B cell (primary cell): ENCODE measurements around the gene FSCN2. TPM values are rescaled to one million over a fixed set of nuclear protein-coding genes. Genes with fewer than 3 reads are reported as not detected.
A peak's percentile ranks its signal among the peaks of the same experiment; 100 is the strongest.

Experiments
- ATAC-seq: fragments of 200-7000 bp; cut with Tn5 transposase; one replicate; pipeline ENCODE4 v1.10.0; 2021; ENCODE audit warnings: low read depth, mild to moderate bottlenecking, moderate number of reproducible peaks, moderate library complexity
- CTCF ChIA-PET: fragments of 350-600 bp; sonication (Branson Sonifier 250); formaldehyde crosslinking; loops from one replicate; lab custom pipeline; 2021; ENCODE audit warnings: antibody characterized with exemption, inconsistent platforms; lab: Charles Lee
- POLR2A ChIA-PET: fragments of 350-600 bp; sonication (Branson Sonifier 250); formaldehyde crosslinking; loops from one replicate; lab custom pipeline; 2021; ENCODE audit warnings: antibody characterized with exemption; lab: Charles Lee
- DNase-seq: peaks from one replicate; pipeline ENCODE4 v3.0.0; 2013
- H2AFZ ChIP-seq: 2 replicates; pipeline ENCODE4 v1.6.1; 2012; ENCODE audit warnings: mild to moderate bottlenecking, low read depth, low read length; ENCODE audit not compliant: insufficient read depth, poor library complexity, severe bottlenecking
- H3K27ac ChIP-seq, 2 donors: 1 replicate in 1 of 2; 2 replicates in 1 of 2; pipeline ENCODE4 v1.5.1; 2012 to 2013; ENCODE audit warnings: low read length in 2 of 2, mild to moderate bottlenecking in 2 of 2, moderate library complexity in 1 of 2
- H3K27me3 ChIP-seq, 4 experiments: fragments of 200-600 bp in 1 of 4; sonication (generic) in 1 of 4; replicated peaks in 1 of 4; 1 replicate in 2 of 4; 2 replicates in 2 of 4; pipeline versions ENCODE4 v1.6.1 to v1.7.0; 2013 to 2016; ENCODE audit warnings: low read length in 3 of 4, mild to moderate bottlenecking in 2 of 4, mixed read lengths in 1 of 4, moderate library complexity in 1 of 4; ENCODE audit not compliant: insufficient read depth in 4 of 4, control insufficient read depth in 3 of 4; ENCODE audit errors: control extremely low read depth in 1 of 4
- H3K36me3 ChIP-seq, 2 experiments: replicated peaks in 1 of 2; 1 replicate in 1 of 2; 2 replicates in 1 of 2; pipeline versions ENCODE4 v1.6.1 to v1.7.1; 2013; ENCODE audit warnings: low read length in 1 of 2; ENCODE audit not compliant: insufficient read depth in 2 of 2, control insufficient read depth in 1 of 2; ENCODE audit errors: control extremely low read depth in 1 of 2, extremely low read depth in 1 of 2
- H3K4me1 ChIP-seq, 2 donors: fragments of 200-600 bp in 1 of 2; sonication (generic) in 1 of 2; 1 replicate in 1 of 2; 2 replicates in 1 of 2; pipeline versions ENCODE4 v1.5.1 to v1.6.1; 2013 to 2017; ENCODE audit warnings: low read length in 2 of 2; ENCODE audit not compliant: control insufficient read depth in 2 of 2, insufficient read depth in 2 of 2
- H3K4me2 ChIP-seq: replicated peaks from 2 replicates; pipeline ENCODE3; 2012; ENCODE audit warnings: mild to moderate bottlenecking, low read depth, low read length; ENCODE audit not compliant: poor library complexity, severe bottlenecking
- H3K4me3 ChIP-seq, 5 experiments: fragments of 200-600 bp in 1 of 5; sonication (generic) in 1 of 5; 1 replicate in 3 of 5; 2 replicates in 2 of 5; pipeline versions ENCODE4 v1.5.1 to v1.7.0; 2011 to 2016; ENCODE audit warnings: low read length in 4 of 5, mild to moderate bottlenecking in 4 of 5, low read depth in 2 of 5, control low read depth in 1 of 5, moderate library complexity in 1 of 5; ENCODE audit not compliant: insufficient read depth in 1 of 5; ENCODE audit errors: control extremely low read depth in 1 of 5, extremely low read depth in 1 of 5
- H3K79me2 ChIP-seq: fragments of 200-600 bp; sonication (generic); one replicate; pipeline ENCODE4 v1.6.0; 2016; ENCODE audit warnings: low read length; ENCODE audit not compliant: control insufficient read depth, insufficient read depth
- H3K9ac ChIP-seq: fragments of 200-600 bp; sonication (generic); 2 replicates; pipeline ENCODE4 v1.6.1; 2017; ENCODE audit warnings: mild to moderate bottlenecking, low read length, moderate library complexity
- H3K9me3 ChIP-seq, 3 donors: one replicate each; pipeline versions ENCODE4 v1.6.1 to v1.7.1; 2013; ENCODE audit warnings: low read length in 2 of 3; ENCODE audit not compliant: control insufficient read depth in 2 of 3, insufficient read depth in 1 of 3; ENCODE audit errors: control extremely low read depth in 1 of 3
- H4K20me1 ChIP-seq: 2 replicates; pipeline ENCODE4 v1.6.0; 2012; ENCODE audit warnings: mild to moderate bottlenecking, low read length; ENCODE audit not compliant: insufficient read depth, control insufficient read depth, poor library complexity, severe bottlenecking
- H3K27ac Mint-ChIP-seq: one replicate; pipeline ENCODE4 v1.8.0; 2021; ENCODE audit warnings: mixed read lengths
- H3K27me3 Mint-ChIP-seq: one replicate; pipeline ENCODE4 v1.8.0; 2021; ENCODE audit warnings: mixed read lengths
- H3K4me1 Mint-ChIP-seq: one replicate; pipeline ENCODE4 v1.8.0; 2021; ENCODE audit warnings: mixed read lengths
- H3K4me3 Mint-ChIP-seq: one replicate; pipeline ENCODE4 v1.8.0; 2021; ENCODE audit warnings: mixed read lengths
- H3K9me3 Mint-ChIP-seq: one replicate; pipeline ENCODE4 v1.8.0; 2022; ENCODE audit warnings: mixed read lengths; ENCODE audit not compliant: insufficient read depth
- CTCF ChIP-seq: fragments of 200-600 bp; IDR thresholded peaks from one replicate; pipeline ENCODE4 v1.8.0; 2022; ENCODE audit warnings: antibody characterized with exemption, mild to moderate bottlenecking
- EZH2 ChIP-seq: IDR thresholded peaks from 2 replicates; pipeline ENCODE4 v1.6.1; 2012; ENCODE audit warnings: borderline replicate concordance, low read depth, mild to moderate bottlenecking, moderate library complexity, low read length; ENCODE audit not compliant: insufficient read depth, poor library complexity, severe bottlenecking
- WGBS: methylation state at CpG from one replicate; pipeline ENCODE4 v1.1.5; 2013; ENCODE audit warnings: missing lambda C conversion rate; ENCODE audit not compliant: insufficient coverage; 5-methylcytosine and 5-hydroxymethylcytosine counted together
- intact Hi-C: fragments of 100-400 bp; cut with micrococcal nuclease; formaldehyde crosslinking; loops from one replicate; pipeline ENCODE4 v1.10.0; 2022
- polyA plus RNA-seq: library from polyadenylated mRNA; depleted of rRNA; stranded (reverse); fragments of >200 nt; gene quantifications from 2 replicates; pipeline ENCODE4 v1.2.3, GENCODE V29; 2012
- total RNA-seq, 2 donors: library from RNA; stranded (reverse); fragments of 120-200 nt in 1 of 2; gene quantifications; 1 replicate in 1 of 2; 2 replicates in 1 of 2; pipeline versions ENCODE4 v1.2.3 to v1.2.4, GENCODE V29; 2013 to 2022

Gene FSCN2
- total and polyA plus RNA-seq, 2 donors (not counting 1 experiment from before 2014, with no cell fraction given) = 6.3 to 12.0 TPM

DNA sequence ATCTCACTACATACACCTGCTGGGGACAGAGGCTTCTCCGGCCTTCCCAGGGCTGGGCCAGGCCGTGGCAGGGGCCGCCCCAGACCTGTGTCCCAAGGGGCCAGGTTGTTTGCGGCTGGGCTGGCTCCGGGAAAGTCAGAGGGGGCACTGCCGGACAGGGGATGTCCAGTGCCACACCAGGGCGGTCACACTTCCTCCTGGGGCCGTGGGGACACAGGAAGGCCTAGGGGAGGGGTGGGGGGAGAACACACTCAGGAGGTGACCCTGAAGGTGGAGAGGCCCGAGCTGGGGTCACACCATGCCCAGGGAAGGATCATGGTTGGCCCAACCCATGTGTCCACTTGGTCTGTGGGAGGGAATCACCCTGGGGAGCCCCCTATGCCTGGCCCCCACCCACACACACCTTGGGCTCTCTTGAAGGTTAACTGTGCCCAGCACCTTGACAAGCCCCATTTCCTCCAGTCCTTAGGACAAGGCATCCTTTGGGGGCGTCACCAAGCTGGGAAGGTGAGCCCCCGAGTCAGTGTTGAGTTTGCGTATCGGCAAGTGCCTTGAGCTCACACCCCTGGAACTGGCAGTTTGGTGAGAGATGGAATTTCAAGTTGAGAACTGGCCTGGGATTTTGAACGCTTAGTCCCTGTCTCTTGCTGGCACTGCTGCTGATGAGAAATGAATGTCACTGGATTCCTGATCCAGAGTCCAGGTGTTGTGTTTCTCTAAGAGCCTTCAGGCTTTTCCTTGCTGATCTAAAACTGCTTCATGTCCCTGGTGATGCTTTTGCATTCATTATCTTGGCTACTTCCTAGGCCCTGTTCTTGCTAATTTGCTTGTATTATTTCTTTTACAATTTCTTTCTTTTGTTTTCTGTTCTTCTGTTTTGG lies 7.9 kb upstream of the FSCN2 start:
- peak overlapping the region; percentile 98 for H3K4me3 Mint-ChIP-seq
- TF ChIP-seq CTCF (no peak), EZH2 (no peak)
- peak overlapping the region; percentile 86 for H3K27ac Mint-ChIP-seq
- peaks cover 23% of the 10 kb centered on the region for H4K20me1 ChIP-seq
- H3K27me3 ChIP-seq = no peaks in the 10 kb centered on the region
- peaks cover 0 to 6% of the 10 kb centered on the region in 2 experiments for H3K36me3 ChIP-seq
- WGBS = 78% methylated on average over 14 of the region's 14 CpGs
- POLR2A ChIA-PET = interaction anchor here (3.0 kb wide), 1 partner anchor 12 kb away, joined by 32 read pairs; no protein-coding TSS in a partner anchor
- no peak for DNase-seq
- no peaks in the 10 kb centered on the region for H3K9me3 ChIP-seq
- H3K4me1 Mint-ChIP-seq = peaks cover 40% of the 10 kb centered on the region
- peaks cover 68% of the 10 kb centered on the region for H3K79me2 ChIP-seq
- peak overlapping the region; percentile 87 for H2AFZ ChIP-seq
- H3K4me2 ChIP-seq = peak overlapping the region; percentile 99
- intact Hi-C loops = no loop called here
- H3K4me1 ChIP-seq = peaks cover 37 to 55% of the 10 kb centered on the region in 2 donors
- CTCF ChIA-PET = interaction anchor here (0.5 to 7.3 kb wide), 8 partner anchors 11 to 1776 kb away, joined by 3 to 75 read pairs (median 8); partner anchors contain the start of gene FAAP100
- no peaks in the 10 kb centered on the region for H3K27me3 Mint-ChIP-seq
- peak overlapping the region; percentile 87 for H3K9ac ChIP-seq
- H3K4me3 ChIP-seq = peak overlapping the region in 4 of 5 experiments; percentile 47 to 94 (median 64)
- H3K27ac ChIP-seq = peak overlapping the region; percentile 40 to 97
- no peaks in the 10 kb centered on the region for H3K9me3 Mint-ChIP-seq
- no peak for ATAC-seq
